Osteoblast (primary cell): ENCODE data around the gene ZBTB11. TPM values are rescaled to one million over a fixed set of nuclear protein-coding genes. Genes with fewer than 3 reads are reported as not detected.
"Not testable (repeated sequence)": the region's sequence is repeated elsewhere in the genome, so short reads cannot be mapped to it uniquely, and the experiment has no call there.

Experiments used
- DNase-seq: peaks from one replicate; pipeline ENCODE4 v3.0.0; 2011; ENCODE audit warnings: low spot score, mixed read lengths; ENCODE audit not compliant: insufficient read length; ENCODE audit errors: missing footprints
- H2AFZ ChIP-seq: 2 replicates; pipeline ENCODE4 v1.6.0; 2011; ENCODE audit warnings: mild to moderate bottlenecking, low read length
- H3K27ac ChIP-seq: 2 replicates; pipeline ENCODE4 v1.5.1; 2011; ENCODE audit warnings: mild to moderate bottlenecking, low read depth, low read length, moderate library complexity
- H3K27me3 ChIP-seq: 2 replicates; pipeline ENCODE4 v1.6.0; 2012; ENCODE audit warnings: mild to moderate bottlenecking, control low read depth, inconsistent platforms, low read length, moderate library complexity; ENCODE audit not compliant: insufficient read depth
- H3K36me3 ChIP-seq: 2 replicates; pipeline ENCODE4 v1.5.1; 2011; ENCODE audit warnings: mild to moderate bottlenecking, low read length, control low read depth, moderate library complexity; ENCODE audit not compliant: insufficient read depth
- H3K4me1 ChIP-seq: 2 replicates; pipeline ENCODE4 v1.5.1; 2011; ENCODE audit warnings: mild to moderate bottlenecking, low read length, control low read depth, moderate library complexity; ENCODE audit not compliant: insufficient read depth
- H3K4me2 ChIP-seq: 2 replicates; pipeline ENCODE4 v1.6.0; 2011; ENCODE audit warnings: mild to moderate bottlenecking, low read length; ENCODE audit not compliant: insufficient read depth
- H3K4me3 ChIP-seq: fragments of 200-600 bp; sonication (generic); 3 replicates; pipeline ENCODE4 v1.5.1; 2012; ENCODE audit warnings: mild to moderate bottlenecking, low read length, inconsistent platforms; ENCODE audit not compliant: insufficient read depth
- H3K79me2 ChIP-seq: 2 replicates; pipeline ENCODE4 v1.6.0; 2012; ENCODE audit warnings: mild to moderate bottlenecking, low read length, control low read depth, inconsistent platforms; ENCODE audit not compliant: insufficient read depth
- H3K9me3 ChIP-seq: 2 replicates; pipeline ENCODE4 v1.5.1; 2011; ENCODE audit warnings: low read depth, low read length, control low read depth
- H4K20me1 ChIP-seq: 2 replicates; pipeline ENCODE4 v1.6.0; 2012; ENCODE audit warnings: mild to moderate bottlenecking, low read length, control low read depth; ENCODE audit not compliant: insufficient read depth
- total RNA-seq: library from RNA; depleted of rRNA; stranded (reverse); fragments of >200 nt; gene quantifications from 2 replicates; pipeline ENCODE4 v1.2.3, GENCODE V29; 2012
- TF ChIP-seq, protein P1 (sequence below): IDR thresholded peaks from 2 replicates; pipeline ENCODE4 v1.5.1; 2011; ENCODE audit warnings: mild to moderate bottlenecking, low read depth, low read length, moderate library complexity; ENCODE audit errors: extremely low read depth

ZBTB11 gene
- total RNA-seq, 1 donor, result 22.8 TPM

DNA sequence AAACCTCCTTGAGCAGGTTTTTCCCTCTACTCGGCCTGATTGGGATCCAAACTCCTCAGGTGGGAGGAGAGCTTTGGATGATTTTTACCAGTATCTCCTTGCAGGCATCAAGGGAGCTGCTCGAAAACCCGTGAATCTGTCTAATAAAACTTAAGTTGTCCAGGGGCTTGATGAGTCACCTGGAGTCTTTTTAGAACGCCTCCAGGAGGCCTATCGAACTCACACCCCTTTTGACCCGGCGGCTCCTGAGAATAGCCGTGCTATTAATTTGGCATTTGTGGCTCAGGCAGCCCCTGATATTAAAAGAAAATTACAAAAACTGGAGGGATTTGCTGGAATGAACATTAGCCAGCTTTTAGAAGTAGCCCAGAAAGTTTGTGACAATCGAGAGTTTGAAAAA, 41.6 kb downstream of the ZBTB11 start:
- TF ChIP-seq, protein P1, sequence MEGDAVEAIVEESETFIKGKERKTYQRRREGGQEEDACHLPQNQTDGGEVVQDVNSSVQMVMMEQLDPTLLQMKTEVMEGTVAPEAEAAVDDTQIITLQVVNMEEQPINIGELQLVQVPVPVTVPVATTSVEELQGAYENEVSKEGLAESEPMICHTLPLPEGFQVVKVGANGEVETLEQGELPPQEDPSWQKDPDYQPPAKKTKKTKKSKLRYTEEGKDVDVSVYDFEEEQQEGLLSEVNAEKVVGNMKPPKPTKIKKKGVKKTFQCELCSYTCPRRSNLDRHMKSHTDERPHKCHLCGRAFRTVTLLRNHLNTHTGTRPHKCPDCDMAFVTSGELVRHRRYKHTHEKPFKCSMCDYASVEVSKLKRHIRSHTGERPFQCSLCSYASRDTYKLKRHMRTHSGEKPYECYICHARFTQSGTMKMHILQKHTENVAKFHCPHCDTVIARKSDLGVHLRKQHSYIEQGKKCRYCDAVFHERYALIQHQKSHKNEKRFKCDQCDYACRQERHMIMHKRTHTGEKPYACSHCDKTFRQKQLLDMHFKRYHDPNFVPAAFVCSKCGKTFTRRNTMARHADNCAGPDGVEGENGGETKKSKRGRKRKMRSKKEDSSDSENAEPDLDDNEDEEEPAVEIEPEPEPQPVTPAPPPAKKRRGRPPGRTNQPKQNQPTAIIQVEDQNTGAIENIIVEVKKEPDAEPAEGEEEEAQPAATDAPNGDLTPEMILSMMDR, result no peak
- no peaks in the 10 kb centered on the region for H3K36me3 ChIP-seq
- H3K27me3 ChIP-seq, result peaks cover 2% of the 10 kb centered on the region
- H3K9me3 ChIP-seq, result no peaks in the 10 kb centered on the region
- no peaks in the 10 kb centered on the region for H3K79me2 ChIP-seq
- no peak for DNase-seq
- H2AFZ ChIP-seq, result no peak overlapping the region
- no peaks in the 10 kb centered on the region for H4K20me1 ChIP-seq
- no peak overlapping the region for H3K4me2 ChIP-seq
- H3K4me3 ChIP-seq, result no peak overlapping the region
- H3K4me1 ChIP-seq, result peaks cover 3% of the 10 kb centered on the region
- H3K27ac ChIP-seq, result no peak overlapping the region

DNA sequence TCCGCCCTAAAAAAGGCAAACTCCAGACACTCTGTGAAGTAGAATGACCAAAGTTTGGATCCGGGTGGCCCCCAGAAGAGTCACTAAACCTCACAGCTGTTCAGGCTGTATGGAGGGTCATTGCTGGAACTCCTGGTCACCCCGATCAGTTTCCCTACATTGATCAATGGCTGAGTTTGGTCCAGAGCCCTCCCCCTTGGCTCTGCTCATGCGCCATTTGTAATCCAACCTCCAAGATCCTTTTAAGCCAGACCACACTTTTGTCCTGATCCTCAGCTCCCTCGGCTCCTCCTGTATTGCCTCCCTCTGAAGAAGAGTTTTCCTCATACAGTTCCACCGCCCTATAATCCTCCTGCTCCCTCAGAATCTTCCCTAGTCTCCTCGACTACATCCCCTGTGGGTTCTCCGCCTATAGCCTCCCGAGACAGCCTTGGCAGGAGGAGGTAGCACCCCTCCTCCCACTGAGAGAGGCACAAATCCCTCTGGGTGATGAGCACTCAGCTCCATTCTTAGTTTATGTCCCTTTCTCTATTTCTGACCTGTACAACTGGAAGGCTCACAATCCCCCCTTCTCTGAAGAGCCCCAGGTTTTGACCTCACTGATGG, 42.2 kb downstream of the ZBTB11 start:
- Histone ChIP-seq H3K36me3 (no peaks in the 10 kb centered on the region), H2AFZ (no peak overlapping the region), H3K4me2 (no peak overlapping the region), H3K4me3 (no peak overlapping the region), H3K27me3 (peaks cover 2% of the 10 kb centered on the region), H3K27ac (no peak overlapping the region), H4K20me1 (no peaks in the 10 kb centered on the region), H3K4me1 (peaks cover 3% of the 10 kb centered on the region), H3K79me2 (no peaks in the 10 kb centered on the region), H3K9me3 (no peaks in the 10 kb centered on the region)
- DNase-seq, result no peak
- TF ChIP-seq, protein P1, result no peak

DNA sequence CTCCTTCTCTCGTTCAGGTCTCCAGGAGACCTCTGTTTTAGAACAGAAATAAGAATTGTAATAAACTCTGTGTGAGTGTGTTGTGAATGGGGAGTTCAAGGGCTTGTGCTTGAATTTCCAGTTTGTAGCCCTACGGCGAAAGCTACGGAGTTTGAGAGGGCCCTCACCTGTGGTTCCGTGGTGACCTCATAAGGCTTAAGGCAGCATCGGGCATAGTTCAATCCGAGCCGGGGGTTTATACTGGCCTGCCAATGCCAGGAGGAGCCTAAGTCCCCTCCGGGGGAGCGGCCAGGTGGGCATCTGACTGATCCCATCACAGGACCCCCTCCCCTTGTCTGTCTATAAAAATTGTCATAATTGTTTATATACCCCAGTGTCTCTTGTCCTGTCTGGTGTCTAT, 43.7 kb downstream of the ZBTB11 start:
- Histone ChIP-seq H3K36me3 (no peaks in the 10 kb centered on the region), H3K27ac (no peak overlapping the region), H3K4me1 (peaks cover 3% of the 10 kb centered on the region), H4K20me1 (no peaks in the 10 kb centered on the region), H3K4me3 (no peak overlapping the region), H3K27me3 (peaks cover 2% of the 10 kb centered on the region), H3K4me2 (no peak overlapping the region), H3K79me2 (no peaks in the 10 kb centered on the region), H2AFZ (no peak overlapping the region), H3K9me3 (no peaks in the 10 kb centered on the region)
- DNase-seq, result no peak
- TF ChIP-seq, protein P1, result no peak

DNA sequence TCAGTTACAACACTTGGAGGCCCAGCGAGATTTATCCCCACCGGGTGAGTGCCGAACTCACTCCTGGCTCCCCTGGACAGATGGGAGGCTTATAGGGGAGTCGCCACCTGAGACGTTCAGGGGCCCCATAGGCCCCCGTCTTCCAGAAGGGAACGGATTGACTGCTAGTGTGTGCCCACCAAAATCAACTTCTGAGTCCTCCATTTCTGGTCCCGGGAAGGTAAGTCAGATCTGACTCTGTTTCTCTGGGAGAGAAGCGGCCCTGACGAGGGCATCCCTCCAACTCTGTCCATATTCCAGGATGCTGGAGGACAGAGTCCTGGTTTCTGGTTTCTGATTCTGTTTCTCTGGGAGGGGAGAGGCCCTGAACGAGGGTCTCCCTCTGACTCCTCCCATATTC, 44.3 kb downstream of the ZBTB11 start:
- no peak for DNase-seq
- Histone ChIP-seq H3K4me2 (no peak overlapping the region), H3K36me3 (no peaks in the 10 kb centered on the region), H2AFZ (no peak overlapping the region), H4K20me1 (no peaks in the 10 kb centered on the region), H3K4me3 (no peak overlapping the region), H3K9me3 (no peaks in the 10 kb centered on the region), H3K27me3 (peaks cover 2% of the 10 kb centered on the region), H3K79me2 (no peaks in the 10 kb centered on the region), H3K4me1 (peaks cover 3% of the 10 kb centered on the region), H3K27ac (no peak overlapping the region)
- TF ChIP-seq, protein P1, result no peak

DNA sequence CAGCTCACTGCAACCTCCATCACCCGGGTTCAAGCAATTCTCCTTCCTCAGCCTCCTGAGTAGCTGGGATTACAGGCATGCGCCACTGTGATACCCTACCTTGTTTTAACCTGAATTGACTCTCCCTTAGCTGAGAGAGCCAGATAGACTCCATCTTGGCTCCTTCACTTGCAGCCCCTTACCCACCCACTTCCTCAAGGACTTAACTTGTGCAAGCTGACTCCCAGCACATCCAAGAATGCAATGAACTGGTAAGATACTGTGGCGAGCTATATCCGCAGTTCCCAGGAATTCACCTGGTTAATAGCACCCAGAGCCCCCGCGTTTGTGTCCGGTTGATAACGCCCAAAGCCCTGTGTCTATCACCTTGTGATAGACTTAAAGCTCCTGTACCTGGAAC, 45.0 kb downstream of the ZBTB11 start:
- H3K4me3 ChIP-seq, DNase-seq, H3K27me3 ChIP-seq, H3K4me1 ChIP-seq, H2AFZ ChIP-seq, H3K27ac ChIP-seq, H4K20me1 ChIP-seq, H3K36me3 ChIP-seq, H3K9me3 ChIP-seq, H3K4me2 ChIP-seq, H3K79me2 ChIP-seq: not testable (repeated sequence)
